HG03342 (cell line): ENCODE results near the gene ADAM12.

ENCODE experiments used
- ATAC-seq: cut with Tn5 transposase; IDR thresholded peaks from one replicate; pipeline ENCODE4 v1.9.1; 2021; ENCODE audit warnings: mild to moderate bottlenecking, moderate library complexity; ENCODE audit not compliant: unreplicated experiment

Gene ADAM12

DNA sequence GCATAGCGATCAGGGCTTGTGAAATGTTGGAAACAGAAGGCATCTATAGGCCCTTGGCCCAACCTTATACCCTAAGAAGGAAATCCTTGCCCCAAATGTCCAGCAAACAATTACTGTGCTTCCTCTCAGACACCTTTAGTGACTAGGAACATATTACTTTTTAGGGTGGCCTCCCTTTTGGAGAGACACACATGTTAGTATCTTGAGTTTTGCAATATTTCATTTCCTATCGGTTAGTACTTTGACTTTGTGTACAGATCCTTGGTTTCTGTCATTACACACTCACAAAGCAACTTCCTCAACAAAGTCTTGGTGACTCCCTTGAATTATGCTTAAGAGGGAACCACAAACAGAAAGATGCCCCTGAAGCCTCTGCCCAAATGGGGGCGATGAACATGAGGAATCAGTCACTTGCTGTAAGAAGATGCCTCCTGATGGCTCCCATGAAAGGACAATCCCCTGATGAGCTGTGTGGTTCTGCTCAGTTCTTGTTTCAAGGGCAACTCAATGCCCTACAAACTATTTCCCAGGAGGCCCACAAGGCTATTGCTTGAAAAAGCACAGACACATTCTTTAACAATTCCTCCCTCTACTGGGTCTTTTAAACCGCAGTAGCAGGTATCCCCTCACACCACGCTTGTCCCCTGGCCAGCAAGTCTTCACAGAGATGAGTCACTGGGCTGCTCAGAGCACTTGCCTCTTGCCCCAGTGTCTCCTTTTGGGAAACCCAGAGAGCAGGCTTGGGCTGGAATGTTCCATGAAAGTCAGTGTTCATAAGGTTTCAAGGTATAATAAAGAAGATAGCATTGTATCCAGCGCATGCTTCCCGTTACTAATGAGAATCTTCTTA lies 295.7 kb downstream of the ADAM12 start:
- no peak for ATAC-seq

GRCh38 chr10:126090911-126091728 lies 297.2 kb downstream of the ADAM12 start:
- no peak for ATAC-seq

- no peak for ATAC-seq
These were observed 297.8 kb downstream of the ADAM12 start for GRCh38 chr10:126090443-126090842.

DNA sequence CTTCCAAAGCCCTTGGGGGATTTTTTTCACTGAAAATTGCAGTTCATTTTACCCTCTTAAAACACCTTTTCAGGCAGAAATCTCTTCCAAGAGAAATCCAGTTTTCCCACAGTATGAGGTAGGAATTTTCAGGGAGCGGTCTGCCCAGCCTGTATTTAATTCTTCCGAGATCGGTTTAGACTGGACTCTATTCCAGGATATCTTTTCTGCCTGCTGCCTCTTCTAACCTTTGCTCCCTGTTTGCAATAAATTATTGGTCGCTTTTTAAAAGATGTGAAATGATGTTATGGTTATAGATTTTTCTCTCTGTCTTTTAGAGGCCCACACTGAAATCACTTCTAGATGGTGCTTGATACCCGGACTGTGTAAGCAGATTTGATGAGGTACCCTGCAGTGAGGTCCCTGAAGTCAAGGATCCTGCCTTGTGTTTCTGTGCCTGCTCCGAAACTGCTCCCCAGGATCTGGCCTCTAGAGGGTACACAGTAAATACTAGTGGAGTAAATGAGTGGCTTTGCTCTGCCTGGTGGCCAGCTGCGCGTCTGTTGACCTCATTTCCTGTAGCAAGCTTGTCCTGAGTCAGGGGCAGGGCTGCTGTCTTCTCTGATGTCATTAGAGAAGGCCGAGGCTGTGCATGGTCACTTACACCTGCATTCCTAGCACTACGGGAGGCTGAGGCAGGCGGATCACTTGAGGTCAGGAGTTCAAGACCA lies 300.3 kb downstream of the ADAM12 start:
- no peak for ATAC-seq

DNA sequence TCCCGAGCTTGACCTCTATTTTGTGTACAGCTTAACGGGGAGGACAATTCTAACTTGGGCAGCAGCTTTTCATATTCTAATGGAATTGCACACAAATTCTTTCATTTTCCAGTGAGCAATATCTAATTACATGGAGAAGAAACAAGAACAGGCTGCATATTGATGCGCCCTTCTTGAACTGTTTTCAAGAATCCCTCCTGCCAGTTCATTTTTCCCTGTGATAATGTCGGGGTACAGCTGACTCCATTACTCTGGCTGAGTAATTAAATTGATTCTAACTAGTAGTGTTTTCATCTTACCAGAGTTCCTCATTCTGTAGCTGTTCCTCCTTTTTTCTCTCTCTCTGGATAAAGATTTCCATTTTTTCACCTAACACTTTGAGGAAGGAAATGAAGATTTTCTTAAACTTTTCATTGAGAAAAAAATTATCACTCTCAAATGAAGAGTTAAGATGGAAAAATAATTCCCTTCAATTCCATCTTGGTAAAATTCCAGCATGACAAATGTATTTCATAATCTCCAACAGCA lies 301.1 kb downstream of the ADAM12 start:
- no peak for ATAC-seq

GRCh38 chr10:126085806-126086205 lies 302.5 kb downstream of the ADAM12 start:
- ATAC-seq: no peak

DNA sequence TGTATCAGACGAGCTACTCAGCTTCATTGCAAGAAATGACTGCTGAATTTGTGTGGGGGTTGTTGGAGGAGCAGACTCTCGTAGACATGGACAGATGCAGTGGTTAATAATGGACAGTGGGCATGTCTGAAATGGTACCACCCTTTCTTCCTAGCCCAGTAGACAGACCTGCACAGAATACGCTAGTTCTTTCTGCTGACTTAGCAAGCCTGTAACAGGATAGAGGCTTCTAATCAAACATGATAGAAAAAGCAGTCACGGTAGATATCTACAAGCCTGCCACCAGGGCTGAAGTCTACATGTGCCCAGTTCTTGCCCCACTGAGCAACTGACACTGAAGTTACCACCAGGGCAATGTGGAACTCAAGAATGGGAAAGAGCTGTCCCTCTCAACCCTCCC lies 303.9 kb downstream of the ADAM12 start:
- no peak for ATAC-seq

GRCh38 chr10:126083009-126083408 lies 305.3 kb downstream of the ADAM12 start:
- ATAC-seq: no peak

- ATAC-seq: no peak
These were observed 306.3 kb downstream of the ADAM12 start for GRCh38 chr10:126081841-126082466.

DNA sequence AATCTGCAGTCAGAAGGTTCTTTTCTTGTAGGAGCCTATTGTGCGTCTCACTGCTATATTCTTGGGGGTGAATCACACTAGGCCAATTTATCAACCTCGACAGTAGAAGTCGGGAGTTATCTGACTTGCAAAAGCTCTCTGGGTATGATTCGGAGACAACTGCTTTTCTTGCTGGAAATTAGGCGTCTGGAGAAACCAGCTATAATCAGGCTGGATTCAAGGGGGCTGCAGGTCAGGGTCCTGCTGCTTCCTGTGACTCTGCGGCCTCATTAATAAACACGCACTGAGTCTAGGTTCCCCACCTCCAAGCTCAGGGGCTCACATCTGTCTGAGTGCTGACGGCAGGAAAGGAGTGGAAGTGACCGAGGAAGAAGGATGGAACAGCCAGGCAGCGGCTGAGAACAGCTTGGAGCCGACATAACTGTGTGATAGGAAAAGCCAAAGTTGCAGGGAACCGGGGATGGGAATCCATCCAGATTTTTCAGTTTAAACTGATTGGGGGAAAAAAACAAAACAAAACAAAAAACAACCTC lies 307.3 kb downstream of the ADAM12 start:
- ATAC-seq: no peak

- ATAC-seq: no peak
These were observed 307.9 kb downstream of the ADAM12 start for GRCh38 chr10:126080291-126080825.

GRCh38 chr10:126075009-126075408 lies 313.3 kb downstream of the ADAM12 start:
- no peak for ATAC-seq

GRCh38 chr10:126074291-126074690 lies 314.0 kb downstream of the ADAM12 start:
- ATAC-seq: no peak

GRCh38 chr10:126073606-126074005 lies 314.7 kb downstream of the ADAM12 start:
- no peak for ATAC-seq

DNA sequence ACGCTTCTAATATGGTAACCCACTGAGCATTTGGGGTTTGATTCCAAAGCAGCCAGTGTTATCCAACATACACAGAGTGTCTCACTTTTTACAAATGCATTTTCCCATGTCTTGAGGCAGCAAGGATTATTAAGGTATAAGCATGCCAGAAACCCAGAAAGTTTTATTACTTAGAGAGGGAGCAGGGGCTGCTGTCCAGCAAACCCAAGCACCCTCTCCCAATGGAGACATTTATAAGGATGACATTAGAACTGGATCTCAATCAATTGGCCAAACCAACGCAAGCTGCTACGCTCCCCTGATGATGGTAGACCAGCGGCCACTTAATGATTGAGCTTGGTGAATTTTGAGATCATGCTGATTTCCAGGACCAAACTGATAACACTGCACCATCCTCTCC lies 315.7 kb downstream of the ADAM12 start:
- no peak for ATAC-seq

GRCh38 chr10:126070476-126071215 lies 317.6 kb downstream of the ADAM12 start:
- no peak for ATAC-seq

DNA sequence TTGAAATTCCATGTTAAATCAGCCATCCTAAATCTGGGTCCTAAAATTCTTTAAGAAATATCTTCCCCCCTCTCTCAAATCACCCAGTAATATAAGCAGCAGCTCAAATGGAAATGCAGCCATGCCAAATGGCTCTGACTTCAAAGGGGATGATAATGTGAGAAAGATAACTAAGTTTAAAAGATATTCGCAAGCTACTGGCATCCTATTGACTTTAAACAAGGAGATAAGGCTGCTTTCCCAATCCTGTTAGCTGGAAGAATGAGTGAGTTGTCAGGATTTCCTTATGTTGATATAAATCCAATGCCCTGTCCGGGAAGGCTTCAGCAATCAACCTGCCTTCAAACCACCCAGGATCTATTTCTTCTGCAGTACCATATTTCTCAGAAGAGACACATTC lies 320.0 kb downstream of the ADAM12 start:
- ATAC-seq: no peak

DNA sequence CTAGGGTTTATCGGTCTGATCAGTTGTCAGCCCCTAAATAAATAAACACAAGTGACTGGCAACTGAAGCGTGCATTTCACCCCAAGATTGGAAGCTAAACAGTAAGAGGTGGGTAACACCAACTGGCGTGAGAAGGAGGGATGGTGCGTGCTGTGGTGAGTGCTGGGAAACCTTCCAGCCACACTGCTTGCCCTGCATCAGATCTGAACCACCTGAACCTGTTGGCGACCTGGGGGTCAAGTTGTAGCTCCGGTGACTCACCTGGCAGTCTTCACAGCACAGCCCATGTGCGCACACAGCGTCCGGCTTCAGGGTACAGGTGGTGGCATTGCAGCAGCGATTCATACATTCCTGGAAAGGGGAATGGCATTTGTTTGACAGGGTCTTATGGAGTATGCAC lies 321.8 kb downstream of the ADAM12 start:
- ATAC-seq: no peak

DNA sequence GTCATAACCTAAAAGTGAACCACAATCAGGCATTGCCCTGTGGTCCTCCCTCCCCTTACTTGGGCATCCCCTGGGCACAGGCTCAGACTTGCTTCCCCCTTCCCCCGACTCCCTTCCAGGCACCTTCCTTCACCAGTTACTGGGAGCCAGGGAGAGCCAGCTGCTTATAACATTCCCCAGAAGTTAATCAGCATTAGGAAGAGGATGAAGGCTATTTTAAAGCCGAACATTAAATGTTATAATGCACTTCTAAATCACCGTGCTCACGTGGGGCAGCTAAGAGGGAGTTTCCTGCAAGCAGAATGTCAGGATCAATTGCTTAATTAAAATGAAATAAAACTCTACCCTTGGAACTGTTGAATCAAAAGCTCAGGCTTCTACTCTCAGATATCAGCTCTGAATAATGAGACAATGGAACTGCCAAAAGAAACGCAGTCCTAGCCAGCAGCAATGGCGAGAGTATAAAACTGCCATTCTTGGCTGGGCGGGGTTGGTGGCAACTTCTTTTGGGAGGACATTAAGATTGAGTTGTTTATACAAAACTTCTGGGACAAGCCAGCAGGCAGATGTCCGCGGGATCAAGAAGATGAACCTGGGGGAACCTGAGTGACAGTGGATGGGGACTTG lies 322.4 kb downstream of the ADAM12 start:
- no peak for ATAC-seq
